Stimulated activated CD8-positive, alpha-beta memory T cell treated with anti-CD3 and anti-CD28 coated beads, Interleukin-2, amount 100 ng/mL, for 1 hour (primary cell): ENCODE data around the gene PROM2.
"Not testable (repeated sequence)": the region's sequence is repeated elsewhere in the genome, so short reads cannot be mapped to it uniquely, and the experiment has no call there.

Experiments used
- DNase-seq, 2 donors: peaks; one replicate each; pipeline ENCODE4 v3.0.0-alpha.2; 2020; ENCODE audit warnings: low read depth in 2 of 2

Gene PROM2

GRCh38 chr2:95274291-95275150 lies at the start of gene PROM2:
TSS of gene PROM2 (plus strand) at chr2:95274449. CDS start at chr2:95274586, 137 bp downstream.
- DNase-seq, result no peak

GRCh38 chr2:95225658-95226057 lies 48.6 kb upstream of the PROM2 start:
- DNase-seq, result no peak

GRCh38 chr2:95231723-95232122 lies 42.5 kb upstream of the PROM2 start:
- DNase-seq, result no peak

- DNase-seq, result no peak
Observed at GRCh38 chr2:95232232-95232631, 42.0 kb upstream of the PROM2 start.

GRCh38 chr2:95234286-95234785 lies 39.9 kb upstream of the PROM2 start:
- no peak for DNase-seq

GRCh38 chr2:95234816-95235215 lies 39.4 kb upstream of the PROM2 start:
- DNase-seq, result no peak

GRCh38 chr2:95238131-95238530 lies 36.1 kb upstream of the PROM2 start:
- DNase-seq, result no peak

GRCh38 chr2:95240091-95240490 lies 34.2 kb upstream of the PROM2 start:
- DNase-seq, result no peak

GRCh38 chr2:95240556-95240955 lies 33.7 kb upstream of the PROM2 start:
- no peak for DNase-seq

- not testable (repeated sequence) for DNase-seq
Observed at GRCh38 chr2:95242084-95242483, 32.2 kb upstream of the PROM2 start.

GRCh38 chr2:95258271-95258670 lies 16.0 kb upstream of the PROM2 start:
- no peak for DNase-seq

- no peak for DNase-seq
Observed at GRCh38 chr2:95260028-95261023, 13.9 kb upstream of the PROM2 start.

GRCh38 chr2:95261602-95262001 lies 12.6 kb upstream of the PROM2 start:
- no peak for DNase-seq

GRCh38 chr2:95262896-95263542 lies 11.2 kb upstream of the PROM2 start:
- no peak for DNase-seq

GRCh38 chr2:95264624-95265023 lies 9.6 kb upstream of the PROM2 start:
- DNase-seq, result no peak

GRCh38 chr2:95265182-95265581 lies 9.1 kb upstream of the PROM2 start:
- DNase-seq, result no peak

- no peak for DNase-seq
Observed at GRCh38 chr2:95266781-95267430, 7.3 kb upstream of the PROM2 start.

GRCh38 chr2:95267458-95268210 lies 6.6 kb upstream of the PROM2 start:
- no peak for DNase-seq

- DNase-seq, result no peak
Observed at GRCh38 chr2:95268211-95269035, 5.8 kb upstream of the PROM2 start.
